GM12872 (cell line): ENCODE data around the gene SPECC1.

ENCODE experiments used
- TF ChIP-seq, protein P1 (sequence below): IDR thresholded peaks from 3 replicates; pipeline ENCODE4 v1.5.1; 2011; ENCODE audit warnings: low read depth, mild to moderate bottlenecking, low read length, moderate library complexity; ENCODE audit not compliant: insufficient read depth

The SPECC1 gene

DNA sequence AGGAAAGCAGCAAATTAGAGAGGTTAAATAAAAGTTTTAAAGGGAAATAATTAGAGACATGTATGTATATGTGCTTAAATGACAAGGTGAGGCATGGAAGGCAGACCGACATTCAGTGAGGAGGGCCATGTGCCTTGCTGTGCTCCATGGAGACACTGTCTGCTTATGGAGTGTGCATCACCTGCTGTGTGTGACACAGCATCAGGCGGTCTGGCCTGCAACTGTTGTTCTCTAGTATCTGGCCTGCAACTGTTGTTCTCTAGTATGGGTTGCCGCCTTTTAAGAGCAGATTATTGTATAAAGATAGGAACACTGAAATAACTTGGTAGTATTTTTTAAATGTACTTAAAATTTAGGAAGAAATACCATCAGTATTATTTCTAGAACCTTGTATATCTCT, 233.1 kb downstream of the SPECC1 start:
- TF ChIP-seq, protein P1, sequence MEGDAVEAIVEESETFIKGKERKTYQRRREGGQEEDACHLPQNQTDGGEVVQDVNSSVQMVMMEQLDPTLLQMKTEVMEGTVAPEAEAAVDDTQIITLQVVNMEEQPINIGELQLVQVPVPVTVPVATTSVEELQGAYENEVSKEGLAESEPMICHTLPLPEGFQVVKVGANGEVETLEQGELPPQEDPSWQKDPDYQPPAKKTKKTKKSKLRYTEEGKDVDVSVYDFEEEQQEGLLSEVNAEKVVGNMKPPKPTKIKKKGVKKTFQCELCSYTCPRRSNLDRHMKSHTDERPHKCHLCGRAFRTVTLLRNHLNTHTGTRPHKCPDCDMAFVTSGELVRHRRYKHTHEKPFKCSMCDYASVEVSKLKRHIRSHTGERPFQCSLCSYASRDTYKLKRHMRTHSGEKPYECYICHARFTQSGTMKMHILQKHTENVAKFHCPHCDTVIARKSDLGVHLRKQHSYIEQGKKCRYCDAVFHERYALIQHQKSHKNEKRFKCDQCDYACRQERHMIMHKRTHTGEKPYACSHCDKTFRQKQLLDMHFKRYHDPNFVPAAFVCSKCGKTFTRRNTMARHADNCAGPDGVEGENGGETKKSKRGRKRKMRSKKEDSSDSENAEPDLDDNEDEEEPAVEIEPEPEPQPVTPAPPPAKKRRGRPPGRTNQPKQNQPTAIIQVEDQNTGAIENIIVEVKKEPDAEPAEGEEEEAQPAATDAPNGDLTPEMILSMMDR, result no peak

DNA sequence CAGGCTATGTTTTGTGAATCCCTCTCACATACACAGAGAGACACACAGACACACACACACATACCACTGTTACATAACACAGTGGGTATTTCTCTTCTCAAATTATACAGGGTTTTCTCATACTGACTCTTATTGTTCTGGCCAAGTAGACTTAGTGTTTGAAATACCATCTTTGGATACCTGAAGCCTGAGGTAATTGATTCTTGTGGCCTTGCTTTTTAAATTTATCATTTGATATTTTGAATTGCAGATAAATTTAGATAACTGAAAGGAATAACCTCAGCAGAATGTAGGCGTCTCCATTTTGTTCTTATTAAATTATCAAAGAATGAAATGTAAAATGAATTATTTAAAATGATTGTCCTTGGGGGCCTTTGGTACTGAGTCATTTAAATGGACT, 234.4 kb downstream of the SPECC1 start:
- TF ChIP-seq, protein P1, result no peak

DNA sequence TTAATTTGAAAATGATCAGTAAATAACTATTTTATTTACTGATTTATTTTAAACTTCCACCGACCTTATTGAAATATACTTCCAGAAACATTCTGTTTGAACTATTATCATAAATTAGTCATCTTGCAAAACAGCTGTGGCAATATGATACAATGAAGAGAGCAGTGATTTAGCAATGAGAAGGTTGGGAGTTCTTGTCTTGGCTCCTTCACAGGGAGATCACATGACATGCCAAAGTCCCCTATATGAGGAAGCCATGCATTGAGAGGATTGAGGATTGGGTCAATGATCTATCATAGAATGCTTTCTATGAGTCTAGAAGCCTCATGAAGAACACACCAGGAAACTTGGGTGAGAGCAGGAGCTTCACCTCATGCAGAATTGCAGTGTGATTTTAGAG, 235.5 kb downstream of the SPECC1 start:
- TF ChIP-seq, protein P1, result no peak

- TF ChIP-seq, protein P1, result no peak
Observed at GRCh38 chr17:20246692-20247091, 237.5 kb downstream of the SPECC1 start.

DNA sequence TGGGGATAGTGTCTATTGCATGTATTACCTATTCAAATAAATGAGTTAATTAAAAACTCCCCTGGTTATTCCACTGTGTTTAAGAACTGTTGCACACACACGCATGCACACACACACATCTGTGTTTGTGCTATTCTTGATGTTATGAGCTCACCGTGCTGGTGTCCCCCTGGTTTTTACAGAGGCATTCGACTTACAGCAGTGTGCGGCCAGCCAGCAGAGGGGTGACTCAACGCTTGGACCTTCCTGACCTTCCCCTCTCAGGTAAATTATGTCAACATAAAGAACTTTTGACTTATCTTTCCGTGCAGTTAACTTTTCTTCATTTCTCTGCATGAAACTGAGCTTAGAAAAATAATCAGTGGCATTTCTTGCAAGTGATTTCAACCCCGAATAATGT, 244.2 kb downstream of the SPECC1 start:
- TF ChIP-seq, protein P1, result no peak

GRCh38 chr17:20254541-20254940, 245.4 kb downstream of the SPECC1 start:
- TF ChIP-seq, protein P1, result no peak

GRCh38 chr17:20256144-20256543, 247.0 kb downstream of the SPECC1 start:
- TF ChIP-seq, protein P1, result no peak

DNA sequence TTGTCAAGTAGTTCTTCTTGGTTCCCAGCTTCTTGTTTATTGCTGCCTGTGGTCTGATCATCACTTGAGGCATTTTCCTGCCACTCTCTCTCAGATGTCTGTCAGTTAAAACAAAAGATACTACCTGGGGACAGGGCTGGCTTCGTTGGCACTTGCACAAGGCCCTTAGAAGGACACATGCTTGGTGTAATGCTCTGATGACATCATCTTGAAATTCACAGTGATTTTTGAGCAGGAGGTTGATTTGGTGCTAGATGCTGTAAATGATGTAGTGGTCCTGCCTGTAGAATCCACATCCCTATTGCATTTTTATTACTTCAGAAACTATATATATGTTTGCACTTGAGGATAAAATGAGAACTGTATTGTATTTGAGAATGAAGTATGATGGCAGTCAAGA, 247.8 kb downstream of the SPECC1 start:
- TF ChIP-seq, protein P1, result no peak
